Measurements from ENCODE around the gene KLHL30.

KLHL30 gene

GRCh38 chr2:238101891-238102841 is 36.3 kb upstream of the KLHL30 start:
- no peak for ATAC-seq
- TF ChIP-seq ZC3H10 (CRISPR knock-in tag; IDR thresholded peaks at IDR 0.05): no peak
- TF ChIP-seq GLIS3 (CRISPR knock-in tag; IDR thresholded peaks at IDR 0.05): no peak
- no peak for TF ChIP-seq PPARA (CRISPR knock-in tag; IDR thresholded peaks at IDR 0.05; ENCODE audit: borderline replicate concordance)
- TF ChIP-seq CSRNP3 (CRISPR knock-in tag; IDR thresholded peaks at IDR 0.05): no peak
- no peak for TF ChIP-seq CSDC2 (CRISPR knock-in tag; IDR thresholded peaks at IDR 0.05)
- no peak for TF ChIP-seq ZNF565 (CRISPR knock-in tag; conservative IDR thresholded peaks at IDR 0.05; ENCODE audit: low read depth)
- no peak for TF ChIP-seq ISL1 (CRISPR knock-in tag; IDR thresholded peaks at IDR 0.05)
- no peak for TF ChIP-seq RARB (CRISPR knock-in tag; IDR thresholded peaks at IDR 0.05)
- TF ChIP-seq TSHZ2 (CRISPR knock-in tag; IDR thresholded peaks at IDR 0.05): no peak
- no peak for TF ChIP-seq ZNF70 (CRISPR knock-in tag; IDR thresholded peaks at IDR 0.05)
- no peak for TF ChIP-seq ZNF8 (CRISPR knock-in tag; IDR thresholded peaks at IDR 0.05)
- no peak for TF ChIP-seq BACH2 (CRISPR knock-in tag; IDR thresholded peaks at IDR 0.05; ENCODE audit: borderline replicate concordance)
- TF ChIP-seq ARNTL (CRISPR knock-in tag; IDR thresholded peaks at IDR 0.05; ENCODE audit: borderline replicate concordance, low read depth): no peak
- no peak for TF ChIP-seq ZFP30 (CRISPR knock-in tag; IDR thresholded peaks at IDR 0.05)
- no peak for TF ChIP-seq TCF4 (CRISPR knock-in tag; IDR thresholded peaks at IDR 0.05; ENCODE audit: borderline replicate concordance)
- TF ChIP-seq POU6F1 (CRISPR knock-in tag; IDR thresholded peaks at IDR 0.05; ENCODE audit: borderline replicate concordance, low read depth): no peak
- no peak for TF ChIP-seq PATZ1 (CRISPR knock-in tag; IDR thresholded peaks at IDR 0.05; ENCODE audit: borderline replicate concordance)
- TF ChIP-seq ESRRG (CRISPR knock-in tag; IDR thresholded peaks at IDR 0.05): no peak

- no peak for TF ChIP-seq CSRNP3 (CRISPR knock-in tag; IDR thresholded peaks at IDR 0.05)
- TF ChIP-seq GLIS3 (CRISPR knock-in tag; IDR thresholded peaks at IDR 0.05): no peak
- no peak for TF ChIP-seq ZNF565 (CRISPR knock-in tag; conservative IDR thresholded peaks at IDR 0.05; ENCODE audit: low read depth)
- TF ChIP-seq ARNTL (CRISPR knock-in tag; IDR thresholded peaks at IDR 0.05; ENCODE audit: borderline replicate concordance, low read depth): no peak
- no peak for TF ChIP-seq ZNF70 (CRISPR knock-in tag; IDR thresholded peaks at IDR 0.05)
- no peak for TF ChIP-seq OSR1 (CRISPR knock-in tag; IDR thresholded peaks at IDR 0.05)
- TF ChIP-seq ZNF8 (CRISPR knock-in tag; IDR thresholded peaks at IDR 0.05): no peak
- no peak for TF ChIP-seq CSDC2 (CRISPR knock-in tag; IDR thresholded peaks at IDR 0.05)
- no peak for TF ChIP-seq SNAI2 (CRISPR knock-in tag; IDR thresholded peaks at IDR 0.05)
- TF ChIP-seq POU6F1 (CRISPR knock-in tag; IDR thresholded peaks at IDR 0.05; ENCODE audit: borderline replicate concordance, low read depth): no peak
- no peak for ATAC-seq
Observed at GRCh38 chr2:238102865-238103264, 35.6 kb upstream of the KLHL30 start.

All from SK-N-SH treated with all-trans-retinoic acid at 6 μM for 48 hours (cell line).